NCI-H345 treated with DMSO at 0.1 percent for 48 hours (cell line): ENCODE results near the gene B3GAT2.
A peak's percentile ranks its signal among the peaks of the same experiment; 100 is the strongest.

Experiments
- DNase-seq: peaks from one replicate; lab custom pipeline; 2025; ENCODE audit not compliant: unreplicated experiment; lab: John Stamatoyannopoulos, UW

The B3GAT2 gene

DNA sequence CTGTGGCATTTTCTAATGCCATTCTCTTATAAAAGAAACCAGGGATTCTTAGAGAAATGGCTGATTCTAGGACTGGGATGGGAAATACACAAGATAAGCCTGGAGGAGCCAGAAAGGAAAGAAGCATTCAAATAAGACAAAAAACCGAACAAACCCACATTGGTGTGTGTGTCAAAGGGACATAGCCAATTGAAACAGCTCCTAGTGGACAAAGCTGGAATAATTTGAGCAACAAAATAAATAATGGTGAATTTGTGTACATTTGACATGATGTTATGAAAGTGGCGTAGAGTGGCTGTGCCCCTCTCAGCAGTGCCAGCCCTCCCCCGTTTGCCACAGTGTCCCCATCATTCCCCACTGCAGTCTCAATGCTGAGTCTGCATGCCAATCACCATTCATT, 55.5 kb downstream of the B3GAT2 start:
- DNase-seq = no peak

DNA sequence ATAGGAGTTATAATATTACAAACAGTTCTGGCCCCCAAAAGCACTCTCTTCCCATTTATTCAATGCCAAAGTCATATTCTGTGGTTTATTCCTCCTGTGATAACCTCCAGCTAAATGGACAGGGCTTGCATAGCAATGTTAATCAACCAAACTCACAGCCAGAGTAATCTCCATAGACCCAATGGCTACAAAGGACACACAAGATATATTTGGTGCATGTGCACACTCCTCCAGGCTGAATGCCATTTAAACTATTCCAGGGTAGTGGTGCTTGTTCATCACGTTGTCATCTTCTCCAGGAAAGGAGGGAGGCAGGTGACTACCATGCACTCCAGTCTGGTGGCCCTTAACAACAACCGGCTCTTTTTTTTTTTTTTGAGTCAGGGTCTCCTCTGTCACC, 56.8 kb downstream of the B3GAT2 start:
- no peak for DNase-seq

DNA sequence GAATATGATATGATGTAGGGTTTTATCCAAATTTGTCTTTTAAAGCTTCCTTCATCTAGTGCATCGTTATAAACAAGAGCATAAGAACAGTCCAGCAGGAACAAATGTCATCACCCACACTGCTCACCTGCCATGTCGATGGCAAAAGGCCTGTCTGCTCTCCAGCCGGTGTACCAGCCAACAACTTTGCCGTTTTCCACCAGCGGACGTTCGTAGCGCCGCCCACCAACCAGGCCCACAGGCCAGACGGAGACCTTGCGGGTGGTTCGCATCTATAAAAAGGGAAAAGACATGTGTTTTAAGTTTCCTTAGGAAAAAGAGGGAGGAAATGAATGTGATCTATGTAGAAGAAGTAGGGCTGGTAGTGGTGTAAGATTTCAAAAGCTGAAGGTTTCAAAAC, 62.9 kb downstream of the B3GAT2 start:
- DNase-seq = no peak

DNA sequence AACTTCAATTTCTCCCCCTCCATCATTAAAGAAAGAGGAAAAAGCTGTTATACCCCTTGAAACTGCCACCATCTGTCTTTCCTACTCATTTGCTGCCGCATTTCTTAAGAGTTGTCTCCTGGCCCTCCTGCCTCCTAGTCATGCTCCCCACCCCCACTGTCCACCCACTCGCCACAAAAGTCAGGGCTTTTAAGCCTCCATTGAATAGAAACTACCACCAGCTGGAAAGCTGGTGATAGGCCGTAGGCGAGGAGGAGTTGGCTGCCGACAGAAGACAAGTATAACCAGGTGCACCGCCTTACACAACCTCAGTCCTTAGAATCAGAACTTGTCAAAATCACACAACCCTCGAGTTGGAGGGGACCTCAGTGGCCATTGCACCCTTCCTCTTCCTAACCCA, 67.6 kb downstream of the B3GAT2 start:
- no peak for DNase-seq

DNA sequence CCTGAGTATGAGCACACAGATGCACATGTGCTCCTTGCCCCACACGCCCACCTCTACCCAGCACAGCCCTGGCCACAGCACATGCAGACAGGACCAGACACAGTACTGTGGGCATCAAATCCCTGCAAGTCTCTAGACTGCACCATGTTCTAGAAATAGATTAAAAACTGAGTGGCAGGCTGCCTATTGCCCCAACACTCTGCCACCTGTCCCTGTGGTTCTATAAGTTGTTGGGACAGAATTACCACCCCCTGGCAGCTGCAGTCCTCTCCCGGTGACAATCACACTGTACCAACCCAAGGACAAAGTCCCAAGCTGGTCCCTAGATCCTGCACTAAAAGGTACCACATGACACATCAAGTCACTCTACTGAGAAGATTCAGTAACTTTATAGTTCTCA, 70.2 kb downstream of the B3GAT2 start:
- no peak for DNase-seq

DNA sequence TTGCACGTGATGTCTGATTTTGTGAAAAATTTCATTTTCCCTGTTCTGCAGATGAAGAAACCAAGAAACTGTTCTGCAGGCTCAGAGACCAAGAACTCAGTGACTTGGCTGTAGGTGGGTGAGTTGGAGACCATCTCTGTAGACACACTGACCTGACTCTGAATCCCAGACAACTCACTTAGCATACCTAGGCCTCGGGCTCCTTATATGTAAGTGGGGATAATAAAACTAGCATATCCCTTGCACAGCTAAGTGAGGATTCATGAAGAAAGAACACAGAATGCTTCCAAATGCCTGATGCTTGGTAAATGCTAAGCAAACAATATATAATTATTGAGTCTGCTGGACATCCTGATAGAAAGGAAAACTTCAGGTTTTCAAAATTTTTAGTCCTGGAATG, 70.8 kb downstream of the B3GAT2 start:
- no peak for DNase-seq

DNA sequence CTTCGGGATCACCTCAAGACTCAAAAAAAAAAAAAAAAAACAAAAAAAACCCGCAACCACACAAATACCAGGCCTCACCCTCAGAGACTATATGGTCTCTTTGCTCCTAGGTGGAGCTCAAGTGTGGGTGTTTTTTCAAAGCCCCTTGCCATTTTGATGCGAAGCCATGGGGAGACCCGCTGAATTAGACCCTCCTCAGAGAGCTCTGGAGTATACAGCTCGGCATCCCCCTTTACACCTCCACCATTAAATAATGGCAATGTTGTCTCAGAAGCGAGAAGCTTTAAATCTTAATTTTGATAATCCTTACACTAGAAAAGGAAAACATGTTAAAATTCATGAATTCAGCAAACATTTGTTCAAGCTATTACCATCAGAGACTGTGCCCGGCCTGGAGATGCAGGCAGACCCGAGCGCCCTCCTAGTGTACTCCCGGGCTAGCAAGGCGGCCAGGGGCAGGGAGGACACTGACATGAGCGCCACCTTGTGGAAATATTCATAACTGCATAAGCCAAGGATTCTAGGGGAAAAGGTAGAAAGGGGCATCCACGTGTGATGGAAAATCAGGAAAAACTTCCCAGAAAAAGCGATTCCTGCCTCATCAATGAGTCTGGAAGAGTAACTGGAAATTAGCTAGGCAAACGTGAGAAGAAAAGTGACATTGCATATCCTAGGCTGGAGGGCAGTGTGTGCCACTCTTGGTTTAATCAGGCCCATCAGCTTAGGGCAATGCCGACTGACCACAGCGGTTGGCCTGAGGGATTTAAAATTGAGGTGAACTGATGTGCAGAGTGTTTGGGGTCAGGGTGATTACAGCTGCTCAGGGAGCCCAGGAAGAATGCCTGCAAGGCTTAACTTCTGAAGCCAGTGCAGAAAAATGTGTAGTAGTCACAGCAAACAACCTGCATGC, 72.5 kb downstream of the B3GAT2 start:
- peak; percentile 60 for DNase-seq

DNA sequence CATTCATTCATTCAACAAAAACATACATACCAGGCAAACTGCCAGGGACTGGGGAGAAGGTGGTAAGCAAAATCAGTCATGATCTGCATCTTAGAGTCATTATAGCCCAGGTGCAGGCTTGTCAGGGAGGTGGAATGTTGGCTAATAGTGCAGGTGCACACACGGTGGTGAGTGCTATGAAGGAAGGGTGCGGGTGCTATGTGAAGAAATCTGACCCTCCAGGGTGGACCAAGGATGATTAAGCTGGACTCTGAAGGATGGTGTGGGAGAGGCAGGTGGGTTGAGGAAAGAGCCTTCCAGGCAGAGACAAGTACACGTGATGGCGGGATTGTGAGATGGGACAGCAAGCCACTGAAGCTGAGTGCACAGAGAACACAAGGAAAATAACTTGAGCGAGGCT, 77.4 kb downstream of the B3GAT2 start:
- DNase-seq = no peak

DNA sequence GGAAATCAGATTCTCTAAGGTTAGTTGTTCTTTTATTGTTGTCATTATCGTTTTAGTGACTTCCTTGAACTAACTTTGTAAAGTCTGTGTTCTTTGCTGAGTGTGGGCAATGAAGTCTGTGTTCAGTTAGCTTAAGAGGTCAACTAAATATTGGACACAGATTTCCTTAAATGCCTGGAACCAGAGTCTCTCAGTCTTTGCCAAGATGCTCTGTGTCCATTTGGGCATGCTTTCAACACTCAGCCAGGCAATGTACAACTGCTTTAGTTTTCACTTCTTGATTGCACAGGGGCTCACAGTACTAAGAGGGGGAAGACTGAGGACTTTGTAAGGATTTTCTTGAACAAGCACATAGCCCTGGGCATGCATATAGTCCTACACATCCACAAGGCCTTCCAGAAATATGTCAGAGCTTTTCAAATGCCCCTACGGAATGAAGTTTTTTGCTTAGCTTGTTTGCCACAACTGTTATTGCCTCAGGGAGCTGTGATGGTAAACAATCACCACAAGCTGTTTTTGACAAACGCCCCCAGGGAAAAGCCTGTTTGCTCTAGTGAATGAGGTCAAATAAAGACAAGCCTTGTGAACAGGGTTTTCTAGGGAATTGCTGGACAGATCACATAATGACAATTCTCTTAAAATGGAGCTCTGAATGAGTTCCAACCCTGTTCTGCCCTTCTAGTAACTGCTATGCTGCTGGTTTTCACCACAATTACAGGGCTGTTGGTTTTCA, 82.5 kb downstream of the B3GAT2 start:
- DNase-seq = no peak

DNA sequence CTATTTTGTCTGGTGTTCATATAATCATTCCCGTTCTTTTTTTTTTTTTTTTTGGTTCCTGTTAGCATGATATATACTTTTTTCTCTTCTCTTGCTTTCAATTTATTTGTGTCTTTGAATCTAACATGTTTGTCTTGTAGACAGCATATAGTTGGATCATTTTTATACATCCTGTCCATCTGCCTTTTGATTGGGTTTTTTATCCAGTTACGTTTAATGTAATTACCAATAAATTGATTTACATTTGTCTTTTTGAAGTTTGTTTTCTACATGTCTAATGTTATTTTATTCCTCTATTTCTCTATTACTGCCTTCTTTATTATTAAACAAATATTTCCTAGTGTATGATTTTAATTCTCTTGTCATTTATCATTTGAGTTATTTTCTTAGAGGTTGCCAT, 84.4 kb downstream of the B3GAT2 start:
- no peak for DNase-seq

DNA sequence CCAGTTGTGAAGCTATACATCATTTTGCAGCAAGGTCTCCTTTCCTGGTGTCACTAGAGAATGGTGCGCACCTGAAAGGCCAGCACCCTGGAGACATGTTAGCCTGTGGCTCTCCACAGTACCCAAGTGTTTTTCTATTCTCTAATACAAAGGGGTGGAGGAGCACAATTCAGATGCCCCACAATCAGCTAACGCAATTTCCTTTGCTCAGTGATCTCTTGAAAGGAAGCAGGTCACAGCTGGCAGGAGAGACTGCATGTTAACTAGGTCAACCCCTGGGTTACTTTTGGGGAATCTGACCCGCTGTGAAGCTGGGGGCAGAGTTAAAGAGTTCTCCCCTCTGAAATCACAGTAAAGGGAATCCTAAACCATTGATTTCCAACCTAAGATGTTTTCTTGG, 92.5 kb downstream of the B3GAT2 start:
- no peak for DNase-seq

DNA sequence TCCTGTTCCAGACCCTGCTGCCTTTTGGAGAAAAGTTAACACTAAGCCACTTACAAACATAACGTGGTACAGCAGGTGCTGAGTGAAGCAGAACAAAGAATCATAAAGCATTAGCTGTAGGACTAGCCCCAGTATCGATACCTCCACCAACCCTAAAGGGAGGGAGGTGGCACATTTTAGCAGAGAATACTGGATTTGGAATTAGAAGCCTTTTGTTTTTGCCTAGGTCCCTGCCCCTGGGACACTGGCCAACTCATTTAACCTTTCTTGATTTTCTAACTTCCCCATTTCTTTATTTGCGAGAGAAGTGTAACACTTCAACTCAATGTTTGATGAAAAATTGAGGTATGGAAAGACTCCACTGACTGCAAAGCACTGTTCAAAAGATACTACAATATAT, 93.5 kb downstream of the B3GAT2 start:
- peak; percentile 14 for DNase-seq

DNA sequence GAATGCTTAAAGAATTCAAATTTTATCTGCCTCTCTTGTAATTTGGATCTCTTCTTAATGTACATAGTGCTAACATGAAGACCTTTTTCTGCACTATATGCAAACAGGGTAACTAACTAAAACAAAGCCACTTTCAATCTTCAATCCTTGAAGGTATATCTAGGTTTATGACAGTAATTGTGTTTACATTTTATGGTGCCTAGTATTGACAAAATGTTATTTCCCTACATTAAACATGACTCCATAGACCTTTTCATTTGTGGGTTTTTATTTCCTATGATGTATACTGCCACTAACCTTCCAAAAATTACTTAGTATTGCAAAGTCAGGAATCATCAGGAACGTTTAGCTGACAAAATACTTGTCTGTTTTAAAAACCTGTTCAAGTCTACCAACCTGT, 95.9 kb downstream of the B3GAT2 start:
- DNase-seq = no peak

DNA sequence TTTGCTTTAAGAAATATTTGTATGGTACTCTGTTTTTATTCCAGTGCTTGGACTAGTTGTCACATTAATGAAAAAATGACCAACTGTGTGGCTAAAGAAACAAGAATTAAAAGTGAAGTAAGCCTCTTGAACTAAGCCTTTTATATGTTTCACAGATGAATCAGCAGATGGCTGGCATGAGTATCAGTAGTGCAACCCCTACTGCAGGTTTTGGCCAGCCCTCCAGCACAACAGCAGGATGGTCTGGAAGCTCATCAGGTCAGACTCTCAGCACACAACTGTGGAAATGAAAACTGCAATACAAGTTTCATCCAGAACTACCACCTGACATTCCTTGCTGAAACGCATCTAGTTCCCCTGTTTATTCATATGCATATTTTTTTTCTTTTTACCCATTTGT, 96.8 kb downstream of the B3GAT2 start:
- no peak for DNase-seq

DNA sequence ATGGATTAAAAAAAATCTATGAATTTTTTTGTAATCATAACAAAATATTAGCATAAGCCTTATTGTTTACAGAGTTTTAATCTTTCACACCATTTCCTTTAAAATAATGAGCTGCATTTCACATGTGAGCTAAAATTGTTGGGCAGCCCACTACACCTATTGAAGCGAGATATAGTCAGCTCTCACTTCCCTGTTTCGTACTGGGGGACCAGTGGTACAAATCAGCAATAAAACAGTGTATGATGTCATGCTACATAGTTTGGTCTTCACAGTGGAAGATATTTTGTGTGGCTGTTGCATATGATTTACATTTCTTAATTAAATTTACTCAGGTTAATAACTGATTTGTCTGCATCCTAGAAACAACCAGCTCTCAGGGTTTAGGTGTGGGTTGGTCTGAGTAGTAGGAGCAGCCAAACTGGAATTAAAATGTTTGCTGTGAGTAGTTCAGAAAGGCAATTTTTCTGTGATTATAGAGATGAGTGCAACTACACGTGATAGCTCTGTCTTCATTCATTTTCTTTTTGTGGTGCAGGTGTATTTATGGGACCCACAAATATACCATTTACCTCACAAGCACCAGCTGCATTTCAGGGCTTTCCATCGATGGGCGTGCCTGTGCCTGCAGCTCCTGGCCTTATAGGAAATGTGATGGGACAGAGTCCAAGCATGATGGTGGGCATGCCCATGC, 99.3 kb downstream of the B3GAT2 start:
- no peak for DNase-seq

DNA sequence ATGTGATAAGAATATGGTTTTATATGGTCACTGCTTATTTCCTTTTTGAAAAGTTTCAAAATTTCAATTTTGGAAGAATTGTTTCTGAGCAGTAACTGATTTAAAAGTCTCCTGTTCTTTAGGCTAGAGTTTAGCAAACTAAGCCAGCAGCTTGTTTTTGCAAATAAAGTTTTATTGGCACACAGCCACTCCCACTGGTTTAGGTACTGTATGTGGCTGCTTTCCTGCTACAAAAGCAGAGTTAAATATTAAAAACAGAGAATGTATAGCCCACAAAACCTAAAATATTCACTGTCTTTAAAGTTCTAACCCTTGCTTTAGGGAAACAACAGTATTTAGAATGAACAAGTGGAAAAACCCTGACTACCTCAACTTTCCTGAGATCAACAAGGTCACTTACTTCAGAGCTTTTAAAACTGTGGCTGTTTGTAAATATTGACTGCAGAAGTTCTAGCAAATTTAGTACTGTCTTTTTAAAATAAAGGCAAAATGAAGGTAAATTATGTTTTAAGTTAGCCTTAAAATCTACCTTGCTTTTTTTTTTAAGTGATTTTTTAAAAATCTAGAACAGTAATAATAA, 104.1 kb downstream of the B3GAT2 start:
- no peak for DNase-seq

DNA sequence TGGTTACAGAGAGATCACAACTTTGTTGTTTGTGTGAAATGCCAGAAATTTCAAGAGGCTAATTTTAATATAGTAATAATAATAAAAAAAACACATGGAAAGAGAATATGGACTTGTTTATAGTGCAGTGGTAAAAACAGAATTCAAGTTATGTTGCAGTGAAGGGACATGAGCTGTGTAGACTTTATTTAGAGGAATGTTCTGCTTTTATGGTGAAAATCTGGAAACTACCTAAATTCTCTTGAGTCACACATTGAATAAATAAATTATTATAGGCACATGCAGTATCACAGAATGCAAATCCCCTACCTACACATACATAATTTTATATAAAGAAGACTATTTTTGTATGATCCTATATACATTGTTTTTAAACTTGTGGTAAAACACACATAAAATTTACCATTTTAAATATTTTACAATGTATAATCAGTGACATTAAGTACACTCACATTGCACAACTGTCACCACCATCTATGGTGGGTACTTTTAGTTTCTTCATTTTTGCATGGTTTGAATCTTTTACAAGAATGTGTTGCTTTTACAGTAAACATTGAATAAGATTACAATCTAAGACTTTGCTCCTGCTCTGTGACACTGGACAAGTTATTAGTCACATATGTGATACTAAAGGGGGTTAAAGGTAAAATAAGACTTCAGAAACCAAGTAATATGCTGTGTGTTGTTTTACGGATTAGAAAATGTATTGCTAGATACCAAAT, 107.4 kb downstream of the B3GAT2 start:
- no peak for DNase-seq

DNA sequence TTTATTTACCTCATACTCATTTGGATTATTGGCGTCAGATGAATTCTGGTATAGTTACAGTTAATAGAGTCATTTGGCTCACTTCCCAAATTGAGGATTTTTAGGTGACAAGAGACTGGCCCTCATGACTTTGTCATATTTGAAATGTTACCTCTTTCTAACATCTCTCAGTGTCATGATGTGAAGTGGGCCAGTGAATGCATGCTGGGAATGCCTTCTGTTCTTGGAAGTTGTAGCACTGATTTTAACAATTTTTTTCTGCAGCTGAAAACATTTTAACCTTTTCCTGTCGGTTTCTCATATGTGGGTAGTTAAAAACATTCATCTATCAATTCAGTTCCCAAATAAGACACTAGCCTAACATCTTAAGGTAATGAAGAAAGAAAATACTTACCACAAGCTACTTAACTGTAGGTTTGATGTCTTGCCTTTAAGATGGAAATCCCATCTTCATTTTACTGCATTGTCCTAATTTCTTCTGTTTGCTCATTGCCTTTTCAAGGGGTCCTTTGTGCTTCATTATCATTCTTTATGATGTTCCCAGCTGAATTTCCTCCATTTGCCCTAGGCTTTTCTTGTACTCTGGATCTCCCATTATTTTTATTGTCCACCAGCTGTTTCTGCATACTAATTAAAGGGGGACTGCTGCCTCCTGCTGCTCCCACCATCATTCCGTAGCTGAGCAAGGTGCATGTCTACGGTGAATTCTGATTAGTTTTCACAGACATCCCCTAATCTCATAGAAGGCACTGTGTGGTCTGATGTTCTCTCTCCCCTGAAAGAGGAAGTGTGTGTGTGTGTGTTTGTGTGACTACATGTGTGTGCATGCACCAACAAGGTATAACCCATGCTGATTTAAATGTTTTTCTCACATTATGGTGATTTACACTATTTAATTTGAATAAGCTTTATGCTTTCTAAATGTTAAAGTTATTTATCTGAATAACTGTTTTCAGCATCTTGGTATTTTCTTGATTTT, 109.5 kb downstream of the B3GAT2 start:
- DNase-seq = no peak

DNA sequence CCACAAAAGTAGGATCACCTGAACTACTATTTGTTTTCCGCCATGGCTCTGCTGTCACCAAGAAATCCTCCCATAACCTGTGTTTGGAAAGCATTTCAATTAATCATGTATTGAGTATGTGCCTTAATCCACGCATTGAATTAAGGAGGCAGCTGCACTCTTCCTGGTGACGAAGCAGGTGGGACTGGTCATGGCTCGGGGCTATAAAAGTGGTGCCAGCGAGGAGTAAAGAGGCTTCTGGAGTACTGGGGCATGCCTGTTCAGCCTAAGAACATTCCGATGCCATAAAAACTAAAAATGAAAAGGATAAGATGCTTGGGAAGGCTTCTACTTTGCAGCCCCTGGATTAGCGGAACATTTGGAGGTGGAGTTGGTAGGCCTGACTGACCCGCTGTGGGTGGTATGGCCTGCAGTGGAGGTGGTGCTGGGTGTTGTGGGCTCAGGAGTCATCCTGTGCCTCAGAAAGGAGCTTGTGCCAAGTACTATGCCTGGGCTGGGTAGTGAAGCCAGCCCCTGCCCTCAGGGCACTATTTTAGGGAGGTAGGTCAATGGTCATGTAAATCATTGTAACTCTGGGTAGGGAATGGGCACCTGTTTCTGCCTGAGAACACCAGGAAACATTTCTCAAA, 110.5 kb downstream of the B3GAT2 start:
- DNase-seq = peak; percentile 11
